IPS-18a (cell line): Measurements from ENCODE around the gene RNF114.

ENCODE experiments used
- H3K27ac ChIP-seq: one replicate; pipeline ENCODE4 v1.5.1; 2013; ENCODE audit warnings: low read length
- H3K27me3 ChIP-seq: one replicate; pipeline ENCODE4 v1.6.1; 2013; ENCODE audit warnings: mild to moderate bottlenecking, low read length; ENCODE audit not compliant: control insufficient read depth, insufficient read depth
- H3K36me3 ChIP-seq: one replicate; pipeline ENCODE4 v1.6.1; 2013; ENCODE audit warnings: low read depth, low read length; ENCODE audit not compliant: control insufficient read depth
- H3K4me1 ChIP-seq: one replicate; pipeline ENCODE4 v1.6.1; 2013; ENCODE audit warnings: low read depth, low read length; ENCODE audit not compliant: control insufficient read depth
- H3K4me3 ChIP-seq: one replicate; pipeline ENCODE4 v1.5.1; 2013; ENCODE audit warnings: low read length
- H3K9ac ChIP-seq: one replicate; pipeline ENCODE4 v1.6.1; 2013; ENCODE audit warnings: mild to moderate bottlenecking, low read length, moderate library complexity
- H3K9me3 ChIP-seq: one replicate; pipeline ENCODE4 v1.6.1; 2013; ENCODE audit warnings: low read depth, low read length; ENCODE audit not compliant: control insufficient read depth

The RNF114 gene

GRCh38 chr20:49936153-49937026, at the start of gene RNF114:
Gene RNF114 (plus strand): TSS chr20:49936397. CDS start chr20:49936413, 16 bp downstream.
- no peaks in the 10 kb centered on the region for H3K27me3 ChIP-seq
- peak within 1 kb of the TSS; percentile 98 for H3K4me3 ChIP-seq
- no peak within 1 kb of the TSS for H3K27ac ChIP-seq
- H3K4me1 ChIP-seq, result peaks cover 7% of the 10 kb centered on the region
- H3K9me3 ChIP-seq, result no peaks in the 10 kb centered on the region
- H3K9ac ChIP-seq, result peak within 1 kb of the TSS; percentile 76
- H3K36me3 ChIP-seq, result peaks cover 16% of the 10 kb centered on the region

- Histone ChIP-seq H3K9me3 (no peaks in the 10 kb centered on the region), H3K27me3 (no peaks in the 10 kb centered on the region), H3K27ac (no peak overlapping the region), H3K4me3 (no peak overlapping the region), H3K9ac (no peak overlapping the region), H3K4me1 (no peaks in the 10 kb centered on the region), H3K36me3 (no peaks in the 10 kb centered on the region)
Observed at GRCh38 chr20:49886571-49887213, 49.5 kb upstream of the RNF114 start.

- no peak overlapping the region for H3K27ac ChIP-seq
- no peak overlapping the region for H3K9ac ChIP-seq
- no peak overlapping the region for H3K4me3 ChIP-seq
- H3K36me3 ChIP-seq, result no peaks in the 10 kb centered on the region
- no peaks in the 10 kb centered on the region for H3K9me3 ChIP-seq
- H3K4me1 ChIP-seq, result no peaks in the 10 kb centered on the region
- no peaks in the 10 kb centered on the region for H3K27me3 ChIP-seq
Observed at GRCh38 chr20:49887251-49888211, 48.7 kb upstream of the RNF114 start.

GRCh38 chr20:49888212-49889000, 47.8 kb upstream of the RNF114 start:
- no peaks in the 10 kb centered on the region for H3K27me3 ChIP-seq
- no peak overlapping the region for H3K9ac ChIP-seq
- no peak overlapping the region for H3K4me3 ChIP-seq
- no peaks in the 10 kb centered on the region for H3K36me3 ChIP-seq
- H3K9me3 ChIP-seq, result no peaks in the 10 kb centered on the region
- H3K4me1 ChIP-seq, result no peaks in the 10 kb centered on the region
- H3K27ac ChIP-seq, result no peak overlapping the region

GRCh38 chr20:49889001-49889934, 46.9 kb upstream of the RNF114 start:
- Histone ChIP-seq H3K27ac (no peak overlapping the region), H3K9ac (no peak overlapping the region), H3K27me3 (no peaks in the 10 kb centered on the region), H3K9me3 (no peaks in the 10 kb centered on the region), H3K4me1 (no peaks in the 10 kb centered on the region), H3K4me3 (no peak overlapping the region), H3K36me3 (no peaks in the 10 kb centered on the region)

GRCh38 chr20:49889935-49890333, 46.3 kb upstream of the RNF114 start:
- no peaks in the 10 kb centered on the region for H3K36me3 ChIP-seq
- H3K4me3 ChIP-seq, result no peak overlapping the region
- H3K27me3 ChIP-seq, result no peaks in the 10 kb centered on the region
- H3K27ac ChIP-seq, result no peak overlapping the region
- H3K9me3 ChIP-seq, result no peaks in the 10 kb centered on the region
- no peaks in the 10 kb centered on the region for H3K4me1 ChIP-seq
- no peak overlapping the region for H3K9ac ChIP-seq

GRCh38 chr20:49890471-49891361, 45.5 kb upstream of the RNF114 start:
- Histone ChIP-seq H3K27me3 (no peaks in the 10 kb centered on the region), H3K36me3 (no peaks in the 10 kb centered on the region), H3K9me3 (no peaks in the 10 kb centered on the region), H3K9ac (no peak overlapping the region), H3K4me3 (no peak overlapping the region), H3K4me1 (no peaks in the 10 kb centered on the region), H3K27ac (no peak overlapping the region)

GRCh38 chr20:49891476-49892110, 44.6 kb upstream of the RNF114 start:
- Histone ChIP-seq H3K9me3 (no peaks in the 10 kb centered on the region), H3K4me1 (no peaks in the 10 kb centered on the region), H3K9ac (no peak overlapping the region), H3K4me3 (no peak overlapping the region), H3K27me3 (no peaks in the 10 kb centered on the region), H3K27ac (no peak overlapping the region), H3K36me3 (no peaks in the 10 kb centered on the region)

- Histone ChIP-seq H3K9me3 (no peaks in the 10 kb centered on the region), H3K27me3 (no peaks in the 10 kb centered on the region), H3K9ac (no peak overlapping the region), H3K4me1 (no peaks in the 10 kb centered on the region), H3K36me3 (no peaks in the 10 kb centered on the region), H3K27ac (no peak overlapping the region), H3K4me3 (no peak overlapping the region)
Observed at GRCh38 chr20:49892260-49892659, 43.9 kb upstream of the RNF114 start.
